NAMALWA (cell line): ENCODE data around the gene PTH2.

Source experiments
- DNase-seq: peaks from one replicate; pipeline ENCODE4 v3.0.0-alpha.2; 2015; ENCODE audit warnings: low spot score

Gene PTH2

DNA sequence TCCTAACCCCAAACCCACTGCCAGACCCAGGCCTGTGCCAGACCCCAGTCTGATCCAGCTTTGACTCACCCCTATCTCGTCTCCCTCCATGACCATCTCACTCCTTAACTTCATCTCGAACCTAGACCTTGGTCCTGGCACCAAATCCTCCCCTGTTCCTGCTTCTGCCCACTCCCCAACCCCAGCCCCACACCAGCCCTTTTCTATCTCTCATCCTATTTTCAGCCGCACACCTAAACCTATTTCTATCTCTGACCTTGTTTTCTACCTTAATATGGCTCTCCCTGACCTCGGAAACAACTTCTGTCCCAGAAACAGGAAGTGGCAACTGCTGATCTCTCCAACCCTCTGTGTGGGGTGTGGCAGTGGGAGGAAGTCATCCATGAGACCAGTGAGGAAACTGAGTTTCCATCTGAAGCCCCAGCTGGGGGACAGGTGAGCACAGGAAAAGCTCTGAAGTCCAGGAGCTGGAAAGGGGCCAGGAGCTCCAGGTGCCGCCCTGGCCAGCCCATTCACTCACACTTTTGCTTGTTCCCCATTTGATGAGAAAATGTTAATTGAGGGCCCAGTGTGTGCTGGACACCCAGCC, 13.7 kb downstream of the PTH2 start:
- DNase-seq, result peak; percentile 69

DNA sequence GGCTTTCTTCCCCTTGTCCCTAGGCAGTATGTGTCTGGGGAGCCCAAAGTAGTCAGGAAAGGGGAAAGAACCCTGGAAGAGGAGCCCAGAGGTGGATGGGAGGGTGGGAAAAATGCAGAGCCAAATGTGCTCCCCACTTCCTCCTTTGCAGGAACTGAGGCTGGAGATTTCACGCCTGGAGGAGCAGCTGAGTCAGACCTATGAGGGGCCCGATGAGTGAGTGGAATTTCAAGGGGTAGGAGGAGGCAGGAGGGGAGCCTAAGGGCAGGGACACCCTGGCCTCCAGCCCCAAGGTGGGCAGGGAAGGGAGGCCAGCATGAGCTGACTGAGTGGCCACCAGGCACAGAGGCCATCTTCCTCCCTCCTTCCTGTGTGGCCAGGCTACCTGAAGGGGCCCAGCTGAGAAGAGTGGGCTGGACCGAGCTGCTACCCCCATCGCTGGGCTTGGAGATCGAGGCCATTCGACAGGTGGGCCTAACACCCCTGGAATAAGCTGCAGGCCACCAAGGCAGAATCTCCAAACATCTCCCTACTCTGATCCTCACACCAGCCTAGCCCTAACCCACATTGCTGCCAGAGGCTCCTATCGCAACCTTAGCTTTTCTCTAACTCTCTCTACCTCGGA, 14.3 kb downstream of the PTH2 start:
- no peak for DNase-seq

DNA sequence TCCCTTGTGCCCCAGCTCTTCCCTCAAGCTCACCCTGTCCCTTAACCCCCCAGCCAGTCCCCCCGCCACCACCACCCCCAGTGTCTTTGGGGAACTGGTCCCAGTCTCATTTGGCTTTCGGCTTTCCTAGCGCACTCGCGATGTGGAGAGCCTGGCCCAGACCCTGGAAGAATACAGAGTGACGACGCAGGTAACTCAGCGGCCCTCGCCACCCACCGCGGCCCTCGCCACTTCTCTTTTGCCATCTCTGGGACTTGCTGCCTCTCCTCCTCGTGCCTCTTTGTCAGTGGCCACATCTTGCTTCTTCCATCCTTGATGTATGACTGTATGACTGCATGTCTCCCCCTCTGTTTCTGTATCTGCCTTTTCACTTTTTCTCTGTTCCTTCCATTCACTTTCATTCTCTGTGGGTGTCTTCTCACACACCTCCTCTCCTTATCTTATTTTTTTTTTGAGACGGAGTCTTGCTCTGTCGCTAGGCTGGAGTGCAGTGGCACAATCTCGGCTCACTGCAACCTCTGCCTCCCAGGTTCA, 15.7 kb downstream of the PTH2 start:
- no peak for DNase-seq

DNA sequence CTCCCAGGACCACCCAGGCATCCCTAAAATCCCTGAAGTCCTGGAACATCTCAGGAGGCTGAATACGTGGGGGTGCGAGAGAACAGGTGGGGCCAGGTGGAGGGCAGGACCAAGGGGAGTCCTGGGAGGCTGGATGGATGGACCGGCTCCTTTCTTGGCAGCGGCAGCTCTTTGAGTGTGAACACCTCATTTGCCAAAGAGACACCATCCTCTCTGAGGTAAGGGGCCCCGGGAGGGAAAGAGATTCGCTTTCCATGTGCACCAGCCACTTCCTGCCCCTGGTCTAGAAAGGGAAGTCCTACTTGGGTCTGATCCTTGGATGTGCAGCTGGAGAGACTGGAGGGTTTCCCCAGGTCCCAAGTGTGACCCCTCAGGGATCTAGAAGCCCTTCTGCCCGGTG, 16.2 kb downstream of the PTH2 start:
- no peak for DNase-seq

DNA sequence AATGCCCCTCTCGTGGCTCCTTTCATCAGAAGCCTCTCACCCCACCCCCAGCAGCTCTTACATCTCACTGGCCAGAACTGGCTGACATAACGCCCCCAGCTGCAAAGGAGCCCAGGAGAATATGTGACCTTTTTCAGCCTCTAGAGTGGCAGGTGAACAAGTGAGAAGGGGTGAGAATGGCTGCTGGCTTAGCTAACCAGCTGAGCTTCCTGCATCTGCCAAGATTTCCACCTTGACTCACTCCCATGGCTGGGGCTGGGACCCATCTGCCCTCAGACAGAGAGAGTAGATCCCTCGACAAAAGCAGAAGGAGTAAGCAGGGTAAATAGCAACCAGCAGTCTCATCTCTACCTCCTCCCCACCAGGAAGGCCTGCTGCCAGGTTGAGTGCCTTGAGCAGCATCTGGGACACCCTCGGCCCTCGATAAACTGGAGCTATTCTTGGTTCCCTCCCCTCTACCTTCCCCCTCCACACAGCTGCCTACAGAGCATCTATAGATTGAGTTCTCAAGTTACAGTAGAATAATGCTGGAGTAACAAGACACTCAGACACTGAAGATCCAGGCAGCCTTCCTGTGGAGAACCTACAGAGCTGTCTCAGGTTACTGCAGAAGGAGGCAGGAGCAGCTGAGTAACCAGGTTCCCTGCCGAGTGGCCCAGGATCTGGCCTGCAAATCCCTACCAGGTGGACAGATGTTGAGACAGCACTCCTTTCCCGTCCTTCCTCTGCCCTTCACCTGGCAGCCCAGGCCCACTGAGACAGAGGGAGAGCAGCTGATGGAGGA, 19.6 kb downstream of the PTH2 start:
- DNase-seq, result peak; percentile 69

DNA sequence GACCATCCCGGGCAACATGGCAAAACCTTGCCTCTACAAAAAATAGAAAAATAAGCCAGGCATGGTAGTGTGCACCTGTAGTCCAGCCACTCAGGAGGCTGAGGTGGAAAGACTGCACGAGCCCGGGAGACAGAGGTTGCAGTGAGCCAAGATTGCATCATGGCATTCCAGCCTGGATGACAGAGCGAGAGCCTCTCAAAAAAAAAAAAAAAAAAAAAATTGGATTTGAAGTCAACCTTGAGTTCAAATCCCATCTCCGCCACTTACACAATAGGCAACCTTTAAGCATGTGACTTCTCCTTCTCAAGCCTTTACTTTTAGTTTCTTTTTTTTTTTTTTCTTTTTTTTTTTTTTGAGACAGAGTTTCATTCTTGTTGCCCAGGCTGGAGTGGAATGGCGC, 23.2 kb downstream of the PTH2 start:
- DNase-seq, result no peak

DNA sequence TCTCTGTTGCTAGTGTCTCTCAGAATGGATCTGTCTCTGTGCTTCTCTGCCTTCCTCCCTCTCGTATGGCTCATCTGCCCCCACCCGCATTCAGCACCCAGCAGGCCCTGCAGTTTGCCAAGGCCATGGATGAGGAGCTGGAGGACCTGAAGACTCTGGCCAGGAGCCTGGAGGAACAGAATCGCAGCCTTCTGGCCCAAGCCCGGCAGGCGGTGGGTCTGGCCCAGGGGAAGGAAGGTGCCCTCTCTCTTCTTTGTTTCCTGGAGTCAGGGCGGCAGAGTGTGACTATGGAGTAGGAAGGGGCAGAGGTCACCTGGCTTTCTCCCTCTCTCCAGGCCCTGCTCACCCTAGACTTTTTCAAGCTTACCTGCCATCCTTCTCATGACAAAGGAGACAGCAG, 24.3 kb downstream of the PTH2 start:
- DNase-seq, result no peak

DNA sequence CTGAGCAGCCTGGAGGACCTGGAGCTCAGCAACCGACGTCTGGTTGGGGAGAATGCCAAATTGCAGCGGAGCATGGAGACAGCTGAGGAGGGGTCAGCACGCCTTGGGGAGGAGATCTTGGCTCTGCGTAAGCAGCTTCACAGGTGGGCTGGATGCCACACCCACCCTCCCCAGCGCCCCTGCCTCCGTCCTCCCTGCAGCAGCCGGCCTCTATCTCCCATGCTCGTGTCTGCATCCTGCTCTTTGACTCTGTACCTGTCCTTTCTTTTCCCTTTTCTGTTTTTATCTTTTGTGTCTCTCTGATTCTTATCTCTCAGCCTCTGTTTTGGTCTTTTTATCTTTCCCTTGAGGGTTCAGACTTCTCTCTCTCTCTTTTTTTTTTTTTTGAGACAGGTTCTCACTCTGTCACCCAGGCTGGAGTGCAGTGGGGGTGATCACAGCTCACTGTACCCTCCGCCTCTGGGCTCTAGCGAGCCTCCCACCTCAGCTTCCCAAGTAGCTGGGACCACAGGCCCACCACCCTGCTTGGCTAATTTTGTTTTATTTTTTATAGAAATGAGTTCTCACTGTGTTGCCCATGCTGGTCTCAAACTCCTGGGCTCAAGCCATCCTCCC, 25.1 kb downstream of the PTH2 start:
- DNase-seq, result no peak

DNA sequence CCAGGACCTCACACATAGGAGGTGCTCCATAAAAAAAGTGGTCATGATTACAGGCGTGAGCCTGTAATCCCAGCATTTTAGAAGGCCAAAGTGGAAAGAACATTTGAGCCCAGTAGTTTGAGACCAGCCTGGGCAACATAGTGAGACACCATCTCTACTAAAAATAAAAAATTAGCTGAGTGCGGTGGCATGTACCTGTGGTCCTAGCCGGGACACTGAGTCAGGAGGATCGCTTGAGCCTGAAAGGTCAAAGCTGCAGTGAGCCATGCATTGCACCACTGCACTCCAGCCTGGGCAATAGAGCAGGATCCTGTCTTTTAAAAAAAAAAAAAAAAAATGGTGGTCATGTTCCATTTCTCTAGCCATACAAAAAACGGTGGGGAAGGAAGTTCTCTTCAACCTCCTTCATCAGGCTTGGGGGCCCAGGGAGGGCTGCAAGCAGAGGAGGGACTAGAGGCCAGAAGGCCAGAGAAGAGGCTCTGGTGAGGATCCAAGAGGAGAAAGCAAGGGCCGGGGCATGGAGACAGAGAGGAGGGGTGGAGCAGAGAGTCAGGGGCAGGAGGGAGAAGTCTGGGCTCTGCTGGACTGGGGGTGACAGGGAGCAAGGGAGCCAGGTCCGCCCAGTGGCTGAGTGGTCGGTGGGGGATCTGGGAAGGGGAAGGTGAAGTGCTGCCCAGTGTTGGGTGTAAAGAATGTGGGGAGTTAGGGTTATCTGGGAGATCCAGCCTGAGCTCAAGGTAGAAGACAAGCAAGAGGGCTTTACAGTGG, 26.3 kb downstream of the PTH2 start:
- no peak for DNase-seq

DNA sequence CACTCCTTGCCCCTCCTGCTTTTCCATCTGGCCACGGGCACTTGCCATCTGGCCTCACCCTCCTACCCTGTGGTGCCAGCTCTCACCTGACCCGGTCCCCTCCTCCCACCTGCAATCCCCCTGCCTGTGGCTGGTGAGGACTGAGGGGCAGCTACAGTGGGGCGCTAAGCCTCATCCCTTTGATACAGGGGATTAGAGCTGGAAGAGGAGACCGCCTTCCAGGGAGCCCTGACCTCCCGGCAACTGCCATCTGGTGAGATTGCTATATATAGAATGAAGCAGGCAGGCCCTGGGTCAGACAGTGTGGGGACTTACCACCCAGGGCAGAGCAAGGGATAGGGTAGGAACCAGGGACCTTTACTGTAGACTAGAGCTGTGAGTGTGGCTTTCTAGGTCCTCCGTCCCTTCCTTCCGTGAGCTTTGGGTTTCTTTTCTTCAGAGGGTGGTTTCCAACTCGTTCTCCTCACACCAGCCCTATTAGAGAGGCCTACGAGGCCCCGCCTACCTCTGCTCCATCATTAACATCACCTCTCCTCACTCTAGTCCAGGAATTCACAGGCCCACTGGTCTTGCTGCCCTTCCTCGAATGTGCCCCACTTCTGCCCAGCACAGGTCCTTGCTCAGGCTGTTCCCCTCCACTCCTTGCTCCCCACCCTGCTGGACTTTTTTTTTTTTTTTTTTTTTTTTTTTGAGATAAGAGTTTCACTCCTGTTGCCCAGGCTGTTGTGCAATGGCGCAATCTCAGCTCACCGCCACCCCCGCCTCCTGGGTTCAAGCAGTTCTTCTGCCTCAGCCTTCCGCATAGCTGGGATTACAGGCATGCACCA, 27.4 kb downstream of the PTH2 start:
- no peak for DNase-seq

DNA sequence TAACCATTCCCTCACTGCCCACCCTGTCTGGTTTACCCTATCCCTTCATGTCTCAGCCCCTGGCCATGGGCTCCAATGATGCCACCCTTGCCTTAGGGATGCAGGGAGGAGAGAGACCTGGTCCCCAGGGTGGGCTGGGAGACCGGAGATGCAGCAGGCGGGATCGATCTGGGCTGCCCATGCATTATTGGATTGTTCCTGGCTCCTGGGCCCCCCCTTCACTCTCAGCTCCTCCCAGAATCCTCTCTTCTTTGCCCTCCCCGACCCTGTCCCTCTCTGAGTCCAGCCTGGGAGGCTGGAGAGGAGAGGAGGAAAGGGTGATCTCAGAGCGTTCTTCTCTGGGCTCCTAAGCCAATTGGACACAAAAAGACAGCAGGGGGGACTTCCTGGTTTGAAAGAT, 29.4 kb downstream of the PTH2 start:
- no peak for DNase-seq

DNA sequence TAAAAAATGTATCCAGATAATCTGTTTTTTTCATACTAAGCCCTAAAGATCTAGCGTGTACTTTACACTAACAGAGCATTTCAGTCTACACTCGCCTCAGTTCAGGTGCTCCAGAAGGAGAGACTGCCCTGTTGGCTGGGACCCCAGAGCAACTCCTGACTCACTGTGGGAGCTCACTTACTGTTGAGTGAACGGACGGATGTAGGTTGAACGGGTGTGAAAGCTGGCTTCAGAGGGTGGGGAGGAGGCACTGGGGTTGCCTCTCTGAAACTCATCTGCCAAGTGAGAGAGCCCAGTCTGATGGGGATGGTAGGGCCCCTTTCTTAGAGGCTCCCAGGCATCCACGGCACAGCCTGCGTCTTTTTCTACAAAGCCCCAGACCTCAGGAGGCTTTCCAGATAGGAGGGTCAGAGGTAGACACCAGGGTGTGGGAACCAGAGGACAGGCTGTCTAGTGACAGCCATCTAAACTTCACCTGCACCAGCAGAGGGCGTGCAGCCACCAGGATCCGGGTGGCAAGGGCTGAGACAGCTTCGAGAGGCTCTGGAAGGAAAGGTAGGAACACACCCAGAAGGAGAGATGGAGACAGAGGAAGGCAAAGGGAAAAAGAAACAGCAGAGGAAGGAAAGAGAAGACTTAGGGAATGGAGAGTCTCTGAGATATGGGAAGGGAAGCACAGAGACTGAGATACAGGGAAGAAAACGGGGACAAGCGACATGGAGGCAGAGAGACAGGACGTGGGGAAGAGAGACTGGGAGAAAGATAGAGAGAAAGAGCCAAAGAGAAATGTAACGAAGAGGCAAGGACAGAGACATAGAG, 31.5 kb downstream of the PTH2 start:
- DNase-seq, result peak; percentile 88

DNA sequence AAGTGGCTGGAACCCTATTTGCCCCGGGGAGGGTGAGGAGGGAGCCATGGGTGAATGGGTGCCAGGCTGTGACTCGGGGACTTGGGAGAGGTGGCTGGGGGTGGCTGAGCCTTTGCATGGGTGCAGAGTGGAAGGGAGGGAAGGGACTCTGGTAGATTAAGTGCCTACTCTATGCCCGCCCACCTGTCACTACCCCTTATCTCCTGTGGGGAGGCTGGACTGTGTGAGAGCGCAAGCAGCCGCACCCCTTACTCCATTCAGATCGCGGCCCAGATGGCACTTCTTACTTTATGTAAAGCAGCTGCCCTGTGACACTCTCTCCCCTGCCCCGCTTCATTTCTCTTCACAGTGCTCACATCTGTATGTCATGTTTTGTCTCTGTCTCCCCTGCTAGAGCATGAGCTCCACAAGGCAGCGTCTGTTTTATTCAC, 32.3 kb downstream of the PTH2 start:
- DNase-seq, result peak; percentile 87

DNA sequence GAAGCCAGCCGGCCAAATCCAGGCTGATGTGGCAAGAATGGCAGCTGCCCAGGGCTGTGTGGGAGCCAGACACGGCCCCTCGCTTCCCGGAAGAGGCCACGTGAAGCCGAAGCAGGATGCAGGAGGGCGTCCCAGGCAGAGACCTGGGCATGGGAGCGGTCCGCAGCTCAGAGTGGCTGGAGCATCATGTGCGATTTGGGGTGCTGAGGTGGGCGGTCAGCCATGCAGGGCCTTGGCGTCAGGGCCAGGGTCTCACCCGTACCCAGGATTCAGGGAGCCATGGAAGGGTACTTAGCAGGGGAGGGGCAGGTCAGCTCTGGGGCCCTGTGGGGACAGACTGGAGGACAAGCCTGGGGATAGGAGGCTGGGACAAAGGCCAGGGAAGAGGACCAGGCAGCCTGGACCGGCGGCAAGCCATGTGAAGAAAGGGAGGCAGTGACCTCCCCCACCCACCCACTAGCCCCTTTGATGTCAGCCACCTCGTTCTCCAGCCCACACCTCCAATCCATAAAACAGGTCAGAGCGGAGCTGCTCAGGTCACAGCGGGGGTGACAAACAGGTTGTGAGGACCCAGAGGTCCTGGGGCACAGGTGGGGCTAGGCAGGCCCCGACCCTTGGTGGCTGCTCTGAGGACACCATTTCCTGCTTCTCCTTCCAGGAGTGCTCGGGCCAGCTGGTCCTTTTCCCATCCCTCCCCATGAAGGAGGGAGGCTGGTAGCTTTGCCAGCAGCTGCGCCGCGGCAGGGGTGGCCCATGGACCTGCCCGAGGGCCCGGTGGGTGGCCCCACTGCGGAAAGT, 32.9 kb downstream of the PTH2 start:
- no peak for DNase-seq

DNA sequence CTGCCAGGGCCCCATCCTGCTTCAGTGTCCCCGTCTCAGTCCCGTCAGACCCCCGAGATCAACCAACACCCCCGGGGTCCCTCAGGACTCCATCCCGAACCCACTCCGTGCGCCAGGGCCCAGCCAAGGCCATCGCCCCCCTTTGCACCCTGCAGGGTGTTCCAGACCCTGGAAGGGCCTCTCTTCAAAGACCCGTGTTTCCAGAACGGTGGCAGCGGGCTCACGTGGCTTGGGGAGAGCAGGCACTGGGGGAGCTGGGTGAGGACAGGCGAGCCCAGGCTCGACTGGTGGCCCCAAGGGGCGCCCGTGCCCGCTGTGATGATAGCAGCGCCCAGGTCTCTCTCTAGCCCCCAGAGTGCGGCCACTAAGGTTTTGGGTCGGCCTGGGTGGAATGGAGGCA, 33.8 kb downstream of the PTH2 start:
- no peak for DNase-seq

DNA sequence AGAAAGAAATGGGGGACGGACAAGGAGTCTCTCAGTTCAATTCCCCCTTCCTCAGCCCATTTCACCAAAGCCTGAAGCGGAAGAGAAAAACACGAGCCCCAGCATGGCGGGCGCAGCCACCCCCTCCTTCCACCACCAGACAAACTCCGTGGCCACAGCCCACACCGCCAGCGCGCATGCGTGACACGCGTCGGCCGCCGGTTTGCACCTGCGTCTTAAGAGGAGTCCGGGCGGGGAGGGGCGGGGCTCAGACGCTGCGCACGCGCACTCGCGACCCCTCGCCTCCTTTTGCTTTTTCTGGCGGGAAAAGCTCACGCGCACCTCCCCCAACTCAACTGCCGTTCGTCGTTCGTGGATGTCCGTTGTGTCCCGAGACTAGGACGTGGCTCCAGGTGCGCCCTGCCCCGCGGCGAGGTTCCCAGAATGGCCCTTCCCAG, 35.3 kb downstream of the PTH2 start, which contains the start of gene KASH5:
KASH5 (plus strand) TSS at position 314 of the 437 bp plus-strand sequence. CDS start 2,635 bp downstream, outside the sequence.
- DNase-seq, result no peak

DNA sequence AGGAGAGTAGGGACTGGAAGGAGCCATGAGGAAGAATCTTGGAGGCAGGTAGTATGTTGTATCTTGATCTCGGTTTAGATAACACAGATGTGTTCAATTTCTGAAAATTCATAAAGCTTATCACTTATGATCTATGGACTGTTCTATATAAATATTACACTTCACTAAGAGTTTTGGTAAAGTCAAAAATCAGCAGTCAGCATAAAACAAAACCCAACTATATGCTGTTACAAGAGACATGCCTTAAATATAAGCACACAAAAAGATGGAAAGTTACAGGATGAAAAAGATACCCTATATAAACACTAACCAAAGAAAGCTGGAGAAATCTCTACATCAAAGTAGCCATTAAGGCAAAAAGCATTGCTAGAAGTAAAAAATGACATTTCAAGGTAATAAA, 39.6 kb downstream of the PTH2 start:
- DNase-seq, result no peak

DNA sequence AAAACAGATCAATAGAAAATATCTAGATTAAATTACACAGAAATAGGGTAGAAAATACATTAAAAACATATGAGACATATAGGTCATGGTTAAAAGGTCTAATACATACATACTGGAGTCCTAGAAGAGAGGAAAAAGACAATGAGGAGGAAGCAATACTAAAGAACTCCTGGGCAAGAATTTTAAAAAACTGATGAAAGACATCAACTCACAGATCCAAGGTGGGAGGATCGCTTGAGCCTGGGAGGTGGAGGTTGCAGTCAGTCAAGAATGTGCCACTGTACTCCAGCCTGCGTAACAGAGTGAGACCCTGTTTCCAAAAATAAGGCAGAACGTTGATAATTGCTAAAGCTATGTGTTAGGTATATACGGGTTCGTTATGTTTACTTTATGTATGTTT, 40.6 kb downstream of the PTH2 start:
- no peak for DNase-seq

DNA sequence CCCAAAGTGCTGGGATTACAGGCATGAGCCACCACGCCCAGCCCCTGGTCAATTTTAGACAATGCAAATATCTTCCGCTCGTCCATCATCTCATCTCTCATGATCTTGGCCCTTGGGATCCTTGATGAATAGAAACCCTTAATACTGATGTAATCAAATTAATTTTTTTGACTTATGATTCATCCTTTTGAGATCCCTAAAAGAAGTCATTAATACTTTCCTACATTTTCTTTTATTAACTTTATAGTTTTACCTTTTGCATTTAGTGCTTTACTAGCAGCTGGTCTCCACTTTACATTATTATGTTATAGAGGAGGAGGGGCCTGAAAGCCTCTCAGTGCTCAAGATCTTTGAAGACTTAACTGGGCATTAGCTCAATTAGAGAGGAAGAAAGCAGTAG, 42.9 kb downstream of the PTH2 start:
- DNase-seq, result no peak
